Cardiac fibroblast (primary cell): ENCODE results near the gene PPID.
"Not testable (repeated sequence)": the region's sequence is repeated elsewhere in the genome, so short reads cannot be mapped to it uniquely, and the experiment has no call there.

Experiments
- DNase-seq, 2 donors: peaks; one replicate each; pipeline versions ENCODE4 v3.0.0 to v3.0.0-alpha.2; 2010; ENCODE audit warnings: low read depth in 2 of 2
- H3K4me3 ChIP-seq, 2 donors: replicated peaks in 1 of 2; 1 replicate in 1 of 2; 2 replicates in 1 of 2; pipeline ENCODE4 v1.5.1; 2011; ENCODE audit warnings: low read depth in 2 of 2, low read length in 2 of 2, mild to moderate bottlenecking in 2 of 2, moderate library complexity in 1 of 2
- TF ChIP-seq, protein P1 (sequence below): IDR thresholded peaks from one replicate; pipeline ENCODE4 v1.5.1; 2011; ENCODE audit warnings: low read depth, mild to moderate bottlenecking, low read length, inconsistent platforms

PPID gene

DNA sequence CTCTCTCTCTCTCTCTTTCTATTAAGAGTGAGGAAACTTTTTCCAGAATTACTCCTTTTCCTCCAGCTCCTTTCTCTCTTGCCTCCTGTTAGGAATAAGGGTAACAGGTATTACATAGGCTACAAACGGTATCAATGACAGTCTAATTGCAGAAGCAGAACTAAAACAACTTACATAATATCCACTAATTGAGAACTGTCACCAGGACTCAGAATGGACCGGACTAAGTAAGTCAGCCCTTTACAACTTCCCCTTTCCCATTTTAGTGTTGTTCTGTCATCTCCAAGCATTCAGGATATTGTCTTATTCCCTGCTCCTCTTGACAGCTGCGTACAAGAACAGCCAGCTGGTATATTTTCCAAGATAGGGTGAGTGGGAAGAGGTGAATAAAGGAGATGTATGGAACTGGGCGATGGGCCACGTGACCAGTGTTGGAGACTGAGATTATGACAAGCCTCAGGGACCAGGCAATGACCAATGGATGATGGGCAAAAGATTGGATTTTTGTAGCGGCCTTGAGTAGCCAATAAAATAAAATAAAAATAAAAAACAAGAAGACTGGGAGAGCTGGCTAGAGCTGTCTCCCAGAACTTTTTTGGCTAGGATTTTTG is 43.3 kb upstream of the PPID start:
- TF ChIP-seq, protein P1, sequence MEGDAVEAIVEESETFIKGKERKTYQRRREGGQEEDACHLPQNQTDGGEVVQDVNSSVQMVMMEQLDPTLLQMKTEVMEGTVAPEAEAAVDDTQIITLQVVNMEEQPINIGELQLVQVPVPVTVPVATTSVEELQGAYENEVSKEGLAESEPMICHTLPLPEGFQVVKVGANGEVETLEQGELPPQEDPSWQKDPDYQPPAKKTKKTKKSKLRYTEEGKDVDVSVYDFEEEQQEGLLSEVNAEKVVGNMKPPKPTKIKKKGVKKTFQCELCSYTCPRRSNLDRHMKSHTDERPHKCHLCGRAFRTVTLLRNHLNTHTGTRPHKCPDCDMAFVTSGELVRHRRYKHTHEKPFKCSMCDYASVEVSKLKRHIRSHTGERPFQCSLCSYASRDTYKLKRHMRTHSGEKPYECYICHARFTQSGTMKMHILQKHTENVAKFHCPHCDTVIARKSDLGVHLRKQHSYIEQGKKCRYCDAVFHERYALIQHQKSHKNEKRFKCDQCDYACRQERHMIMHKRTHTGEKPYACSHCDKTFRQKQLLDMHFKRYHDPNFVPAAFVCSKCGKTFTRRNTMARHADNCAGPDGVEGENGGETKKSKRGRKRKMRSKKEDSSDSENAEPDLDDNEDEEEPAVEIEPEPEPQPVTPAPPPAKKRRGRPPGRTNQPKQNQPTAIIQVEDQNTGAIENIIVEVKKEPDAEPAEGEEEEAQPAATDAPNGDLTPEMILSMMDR, result no peak
- H3K4me3 ChIP-seq, result no peak overlapping the region
- DNase-seq, result no peak

DNA sequence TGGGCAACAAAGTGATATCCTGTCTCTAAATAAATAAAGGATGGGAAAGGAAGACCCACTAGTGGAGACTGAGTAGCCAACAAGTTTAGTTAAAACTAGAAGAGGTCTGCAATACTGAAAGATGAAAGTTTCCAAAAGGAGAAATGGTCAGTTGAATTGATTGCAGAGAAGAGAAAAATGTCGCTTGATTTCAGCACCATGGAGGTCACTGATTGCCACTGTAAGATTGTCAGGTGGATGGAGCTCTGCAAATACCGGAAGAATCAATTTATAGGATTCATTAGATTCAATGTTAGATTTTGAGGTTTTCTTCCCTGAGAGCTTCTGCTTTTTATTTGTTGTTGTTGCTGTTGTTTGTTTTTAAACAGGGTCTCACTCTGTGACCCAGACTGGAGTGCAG is 40.3 kb upstream of the PPID start:
- H3K4me3 ChIP-seq, result no peak overlapping the region
- TF ChIP-seq, protein P1, result no peak
- DNase-seq, result no peak

DNA sequence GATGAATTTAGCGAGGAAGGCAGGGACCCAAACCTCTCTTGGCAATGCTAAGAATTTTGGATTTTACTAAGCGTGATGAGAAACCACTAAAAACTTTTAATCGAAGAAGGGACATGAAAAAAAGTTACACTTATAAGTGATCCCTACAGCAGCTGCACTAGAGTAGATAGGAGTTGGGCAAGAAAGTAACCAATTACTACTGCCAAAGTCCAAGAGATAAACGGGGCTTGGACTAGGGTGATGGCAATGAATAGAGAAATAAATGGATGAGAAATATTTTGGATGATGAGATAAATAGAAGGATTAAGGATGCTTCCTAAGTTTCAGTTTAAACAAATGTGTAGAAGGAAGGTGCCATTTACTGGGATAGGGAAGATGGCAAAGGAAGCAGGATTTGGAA is 39.4 kb upstream of the PPID start:
- no peak for DNase-seq
- TF ChIP-seq, protein P1, result no peak
- H3K4me3 ChIP-seq, result no peak overlapping the region

DNA sequence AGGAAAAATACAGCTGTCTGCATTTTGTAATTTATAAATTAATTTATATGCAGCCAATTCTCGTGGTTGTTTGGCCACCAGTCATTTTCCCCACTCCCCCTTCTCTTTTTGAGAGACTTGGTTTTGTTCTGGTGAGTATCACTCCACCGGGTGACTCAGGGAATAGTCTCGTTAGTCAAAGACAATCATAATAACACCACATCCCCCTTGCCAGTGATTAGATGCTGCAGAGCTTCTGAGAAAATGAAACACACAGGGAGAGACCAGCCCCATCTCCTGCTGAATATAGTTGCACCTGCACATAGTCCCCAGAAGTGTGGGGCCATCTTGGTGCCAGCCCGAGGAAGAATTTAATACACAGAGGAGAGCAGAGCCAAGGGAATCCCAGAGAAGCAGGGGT is 37.7 kb upstream of the PPID start:
- TF ChIP-seq, protein P1, result no peak
- peak in 1 of 2 donors; percentile 50 for DNase-seq
- H3K4me3 ChIP-seq, result no peak overlapping the region

DNA sequence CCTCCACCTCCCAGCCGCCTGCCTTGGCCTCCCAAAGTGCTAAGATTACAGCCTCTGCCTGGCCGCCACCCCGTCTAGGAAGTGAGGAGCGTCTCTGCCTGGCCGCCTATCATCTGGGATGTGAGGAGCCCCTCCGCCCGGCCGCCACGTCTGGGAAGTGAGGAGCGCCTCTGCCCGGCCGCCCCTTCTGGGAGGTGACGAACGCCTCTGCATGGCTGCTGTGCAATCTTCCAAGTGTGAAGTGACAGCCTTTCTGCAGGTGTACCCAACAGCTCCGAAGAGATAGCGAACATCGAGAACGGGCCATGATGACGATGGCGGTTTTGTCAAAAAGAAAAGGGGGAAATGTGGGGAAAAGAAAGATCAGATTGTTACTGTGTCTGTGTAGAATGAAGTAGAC is 36.3 kb upstream of the PPID start:
- H3K4me3 ChIP-seq, DNase-seq: not testable (repeated sequence)

DNA sequence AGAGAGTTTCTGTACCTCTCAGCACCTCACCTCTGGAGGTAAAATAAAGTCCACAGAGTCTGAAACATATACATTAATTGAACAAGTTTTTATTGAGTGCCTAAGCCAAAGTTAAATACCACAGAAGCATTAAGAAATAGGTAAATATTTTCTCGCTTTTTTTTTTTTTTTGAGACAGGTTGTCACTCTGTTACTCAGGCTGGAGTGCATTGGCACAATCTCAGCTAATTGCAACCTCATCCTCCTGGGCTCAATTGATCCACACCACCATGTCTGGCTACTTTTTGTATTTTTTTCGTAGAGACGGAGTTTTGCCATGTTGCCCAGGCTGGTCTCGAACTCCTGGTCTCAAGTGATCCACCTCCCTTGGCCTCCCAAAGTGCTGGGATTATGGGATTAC is 35.5 kb upstream of the PPID start:
- no peak for DNase-seq
- TF ChIP-seq, protein P1, result no peak
- no peak overlapping the region for H3K4me3 ChIP-seq

DNA sequence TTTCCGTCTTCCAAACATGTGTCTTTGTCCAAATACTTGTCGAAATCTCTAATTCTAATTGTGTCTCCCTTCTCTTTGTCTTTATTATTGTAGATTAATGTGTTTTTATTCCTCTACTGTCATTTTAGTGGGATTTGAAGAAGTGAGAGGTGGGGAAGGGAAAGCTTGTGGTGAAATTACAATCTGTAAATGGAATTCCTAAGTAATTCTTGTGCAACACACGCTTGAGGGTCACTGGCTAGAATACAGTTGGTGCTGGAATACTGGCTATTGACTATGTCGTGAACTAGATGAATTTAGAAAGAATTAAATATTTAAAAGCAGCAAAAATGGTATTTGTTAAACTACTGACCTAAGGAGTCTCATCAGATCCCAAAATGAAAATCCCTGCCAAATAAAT is 34.9 kb upstream of the PPID start:
- TF ChIP-seq, protein P1, result no peak
- no peak for DNase-seq
- no peak overlapping the region for H3K4me3 ChIP-seq
